WTC11 (cell line): ENCODE data around the gene TFPT.

Experiments
- AFF4 ChIP-seq: sonication (generic); formaldehyde crosslinking; IDR thresholded peaks from 2 replicates; pipeline ENCODE4 v1.8.1; 2023; ENCODE audit warnings: mild to moderate bottlenecking, missing genetic modification reagents, borderline replicate concordance
- CREB1 ChIP-seq: sonication (generic); formaldehyde crosslinking; IDR thresholded peaks from 2 replicates; pipeline ENCODE4 v1.8.0; 2023; ENCODE audit warnings: mild to moderate bottlenecking, missing genetic modification reagents
- CREM ChIP-seq: sonication (generic); formaldehyde crosslinking; IDR thresholded peaks from 2 replicates; pipeline ENCODE4 v1.8.1; 2022; ENCODE audit warnings: mild to moderate bottlenecking, missing genetic modification reagents, moderate library complexity
- CTCF ChIP-seq: fragments of 200-600 bp; IDR thresholded peaks from 2 replicates; pipeline ENCODE4 v1.8.0; 2022; ENCODE audit warnings: antibody characterized with exemption
- E2F1 ChIP-seq: sonication (generic); formaldehyde crosslinking; IDR thresholded peaks from 2 replicates; pipeline ENCODE4 v1.8.0; 2022; ENCODE audit warnings: mild to moderate bottlenecking, missing genetic modification reagents
- IRF1 ChIP-seq: sonication (generic); formaldehyde crosslinking; IDR thresholded peaks from 2 replicates; pipeline ENCODE4 v1.8.0; 2023; ENCODE audit warnings: missing genetic modification reagents
- NR1H2 ChIP-seq: sonication (generic); formaldehyde crosslinking; IDR thresholded peaks from 2 replicates; pipeline ENCODE4 v1.9.0; 2021; ENCODE audit warnings: mild to moderate bottlenecking, moderate library complexity, missing genetic modification reagents
- USF1 ChIP-seq: sonication (generic); formaldehyde crosslinking; IDR thresholded peaks from 2 replicates; pipeline ENCODE4 v1.8.0; 2022; ENCODE audit warnings: mild to moderate bottlenecking, missing genetic modification reagents
- ZNF281 ChIP-seq: sonication (generic); formaldehyde crosslinking; IDR thresholded peaks from 2 replicates; pipeline ENCODE4 v1.8.0; 2023; ENCODE audit warnings: mild to moderate bottlenecking, missing genetic modification reagents
- ZNF512 ChIP-seq: sonication (generic); formaldehyde crosslinking; IDR thresholded peaks from 2 replicates; pipeline ENCODE4 v1.8.1; 2022; ENCODE audit warnings: missing genetic modification reagents, borderline replicate concordance

- TF ChIP-seq NR1H2 (CRISPR knock-in tag) (no peak), E2F1 (CRISPR knock-in tag) (no peak), CTCF (no peak), CREM (CRISPR knock-in tag) (no peak), USF1 (no peak), CREB1 (no peak), IRF1 (CRISPR knock-in tag) (no peak), AFF4 (CRISPR knock-in tag) (no peak), ZNF281 (CRISPR knock-in tag) (no peak), ZNF512 (CRISPR knock-in tag) (no peak)
These were observed 44.8 kb upstream of the TFPT start for GRCh38 chr19:54160182-54160811.
